Gastroesophageal sphincter (tissue), 4 donors: ENCODE results near the gene GPT2. TPM values are rescaled to one million over a fixed set of nuclear protein-coding genes. Genes with fewer than 3 reads are reported as not detected.
A peak's percentile ranks its signal among the peaks of the same experiment; 100 is the strongest.

Source experiments
- ATAC-seq: fragments of 150-250 bp; one replicate; pipeline ENCODE4 v1.9.1; 2016; ENCODE audit warnings: mild to moderate bottlenecking, moderate library complexity
- H3K27ac ChIP-seq, 4 donors: fragments of 200-600 bp; sonication (generic) in 3 of 4; 1 replicate in 3 of 4; 2 replicates in 1 of 4; pipeline ENCODE4 v1.5.1; 2016 to 2019
- H3K27me3 ChIP-seq: fragments of 200-600 bp; sonication (generic); one replicate; pipeline ENCODE4 v1.5.1; 2019
- H3K36me3 ChIP-seq, 2 donors: fragments of 200-600 bp; sonication (generic); one replicate each; pipeline ENCODE4 v1.5.1; 2019; ENCODE audit warnings: control low read depth in 1 of 2
- H3K4me1 ChIP-seq, 3 donors: fragments of 200-600 bp; sonication (generic); 1 replicate in 2 of 3; 2 replicates in 1 of 3; pipeline ENCODE4 v1.5.1; 2016 to 2019; ENCODE audit warnings: control low read depth in 2 of 3
- H3K4me3 ChIP-seq, 2 donors: fragments of 200-600 bp; sonication (generic); one replicate each; pipeline ENCODE4 v1.5.1; 2019; ENCODE audit warnings: mild to moderate bottlenecking in 1 of 2, moderate library complexity in 1 of 2
- H3K9me3 ChIP-seq, 3 donors: fragments of 200-600 bp; sonication (generic); one replicate each; pipeline ENCODE4 v1.5.1; 2017 to 2019; ENCODE audit warnings: control low read depth in 2 of 3
- EP300 ChIP-seq: sonication (generic); formaldehyde crosslinking; IDR thresholded peaks from one replicate; pipeline ENCODE4 v1.6.1; 2017; ENCODE audit warnings: antibody characterized with exemption, mild to moderate bottlenecking
- POLR2A ChIP-seq, 2 donors: fragments of 450-650 bp; IDR thresholded peaks; one replicate each; pipeline ENCODE4 v1.6.1; 2017; ENCODE audit warnings: antibody characterized with exemption in 2 of 2, mild to moderate bottlenecking in 2 of 2, moderate library complexity in 1 of 2
- POLR2AphosphoS5 ChIP-seq: sonication (generic); formaldehyde crosslinking; IDR thresholded peaks from one replicate; pipeline ENCODE4 v1.6.1; 2017; ENCODE audit warnings: antibody characterized with exemption
- WGBS, 2 donors: methylation state at CpG; one replicate each; pipeline ENCODE4 v1.1.5; 2018; ENCODE audit warnings: low coverage in 1 of 2; 5-methylcytosine and 5-hydroxymethylcytosine counted together
- total RNA-seq, 4 donors: library from RNA; depleted of rRNA; stranded (reverse); fragments of >200 nt; gene quantifications; one replicate each; pipeline ENCODE4 v1.1.0, GENCODE V29; 2016
- TF ChIP-seq, protein P1 (sequence below), 4 experiments: fragments of 200-600 bp in 2 of 4; fragments of 450-650 bp in 2 of 4; sonication (generic) in 1 of 4; IDR thresholded peaks; one replicate each; pipeline ENCODE4 v1.5.1; 2017 to 2019; ENCODE audit warnings: antibody characterized with exemption in 4 of 4, mild to moderate bottlenecking in 2 of 4, moderate library complexity in 2 of 4

Gene GPT2
- total RNA-seq, 4 donors from 2014 or later = 3.8 to 8.6 (median 5.4) TPM

DNA sequence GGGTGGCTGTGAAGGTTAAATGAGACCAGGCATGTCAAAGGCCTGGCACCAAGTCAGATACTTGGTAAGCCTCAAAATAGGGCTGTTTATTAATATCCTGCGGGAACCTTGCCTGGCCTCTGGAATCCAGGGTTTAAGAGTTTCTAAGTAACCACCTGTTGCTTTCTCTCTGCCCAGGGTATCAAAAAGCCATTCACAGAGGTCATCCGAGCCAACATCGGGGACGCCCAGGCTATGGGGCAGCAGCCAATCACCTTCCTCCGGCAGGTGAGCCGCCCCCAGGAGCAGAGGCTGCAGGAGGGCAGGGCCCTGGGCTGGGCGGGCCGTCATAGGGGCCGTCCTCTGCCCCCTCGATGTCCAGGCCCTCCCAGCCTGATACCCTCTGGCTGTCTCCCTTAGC, 13.3 kb downstream of the GPT2 start:
- no peak overlapping the region for H3K27ac ChIP-seq
- H3K36me3 ChIP-seq = peaks cover 0 to 29% of the 10 kb centered on the region in 2 donors
- no peak for ATAC-seq
- no peaks in the 10 kb centered on the region for H3K9me3 ChIP-seq
- no peaks in the 10 kb centered on the region for H3K27me3 ChIP-seq
- no peak for TF ChIP-seq POLR2AphosphoS5
- TF ChIP-seq, protein P1, sequence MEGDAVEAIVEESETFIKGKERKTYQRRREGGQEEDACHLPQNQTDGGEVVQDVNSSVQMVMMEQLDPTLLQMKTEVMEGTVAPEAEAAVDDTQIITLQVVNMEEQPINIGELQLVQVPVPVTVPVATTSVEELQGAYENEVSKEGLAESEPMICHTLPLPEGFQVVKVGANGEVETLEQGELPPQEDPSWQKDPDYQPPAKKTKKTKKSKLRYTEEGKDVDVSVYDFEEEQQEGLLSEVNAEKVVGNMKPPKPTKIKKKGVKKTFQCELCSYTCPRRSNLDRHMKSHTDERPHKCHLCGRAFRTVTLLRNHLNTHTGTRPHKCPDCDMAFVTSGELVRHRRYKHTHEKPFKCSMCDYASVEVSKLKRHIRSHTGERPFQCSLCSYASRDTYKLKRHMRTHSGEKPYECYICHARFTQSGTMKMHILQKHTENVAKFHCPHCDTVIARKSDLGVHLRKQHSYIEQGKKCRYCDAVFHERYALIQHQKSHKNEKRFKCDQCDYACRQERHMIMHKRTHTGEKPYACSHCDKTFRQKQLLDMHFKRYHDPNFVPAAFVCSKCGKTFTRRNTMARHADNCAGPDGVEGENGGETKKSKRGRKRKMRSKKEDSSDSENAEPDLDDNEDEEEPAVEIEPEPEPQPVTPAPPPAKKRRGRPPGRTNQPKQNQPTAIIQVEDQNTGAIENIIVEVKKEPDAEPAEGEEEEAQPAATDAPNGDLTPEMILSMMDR (IDR thresholded peaks at IDR 0.05) = no peak
- no peak for TF ChIP-seq EP300
- no peak for TF ChIP-seq POLR2A (IDR thresholded peaks at IDR 0.05)
- peaks cover 0 to 30% (median 3%) of the 10 kb centered on the region in 3 donors for H3K4me1 ChIP-seq
- H3K4me3 ChIP-seq = no peak overlapping the region
- 63% methylated on average over 1 of the region's 10 CpGs; no CpG with 5 or more reads in 1 of the 2 donors for WGBS, 2 donors

DNA sequence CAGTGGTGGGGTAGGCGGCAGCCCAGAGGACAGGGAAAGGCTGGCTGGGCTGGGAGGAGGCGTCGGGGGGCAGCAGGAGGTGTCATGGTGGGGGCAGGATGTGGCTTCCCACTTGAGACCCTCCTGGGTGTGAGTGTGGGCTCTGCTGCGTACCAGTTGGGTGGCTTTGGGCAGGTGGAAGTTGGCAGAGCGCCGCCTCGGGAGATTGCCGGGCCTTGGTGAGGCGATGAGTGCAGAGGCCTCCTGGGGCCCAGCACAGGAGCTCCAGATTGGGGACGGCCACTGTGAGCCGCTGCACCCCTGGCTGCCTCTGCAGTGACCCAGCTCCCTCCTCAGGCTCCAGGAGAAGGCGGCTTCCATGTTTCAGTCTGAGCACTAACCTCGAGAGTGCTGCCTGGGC, 13.8 kb downstream of the GPT2 start:
- H3K27me3 ChIP-seq = no peaks in the 10 kb centered on the region
- no peak for ATAC-seq
- WGBS, 2 donors = no CpG with 5 or more reads among the region's 13 CpGs
- peaks cover 0 to 30% (median 3%) of the 10 kb centered on the region in 3 donors for H3K4me1 ChIP-seq
- H3K36me3 ChIP-seq = peaks cover 0 to 29% of the 10 kb centered on the region in 2 donors
- H3K27ac ChIP-seq = no peak overlapping the region
- no peak for TF ChIP-seq POLR2AphosphoS5
- no peak for TF ChIP-seq POLR2A (IDR thresholded peaks at IDR 0.05)
- TF ChIP-seq EP300 = no peak
- TF ChIP-seq, protein P1 (IDR thresholded peaks at IDR 0.05) = no peak
- no peaks in the 10 kb centered on the region for H3K9me3 ChIP-seq
- no peak overlapping the region for H3K4me3 ChIP-seq

DNA sequence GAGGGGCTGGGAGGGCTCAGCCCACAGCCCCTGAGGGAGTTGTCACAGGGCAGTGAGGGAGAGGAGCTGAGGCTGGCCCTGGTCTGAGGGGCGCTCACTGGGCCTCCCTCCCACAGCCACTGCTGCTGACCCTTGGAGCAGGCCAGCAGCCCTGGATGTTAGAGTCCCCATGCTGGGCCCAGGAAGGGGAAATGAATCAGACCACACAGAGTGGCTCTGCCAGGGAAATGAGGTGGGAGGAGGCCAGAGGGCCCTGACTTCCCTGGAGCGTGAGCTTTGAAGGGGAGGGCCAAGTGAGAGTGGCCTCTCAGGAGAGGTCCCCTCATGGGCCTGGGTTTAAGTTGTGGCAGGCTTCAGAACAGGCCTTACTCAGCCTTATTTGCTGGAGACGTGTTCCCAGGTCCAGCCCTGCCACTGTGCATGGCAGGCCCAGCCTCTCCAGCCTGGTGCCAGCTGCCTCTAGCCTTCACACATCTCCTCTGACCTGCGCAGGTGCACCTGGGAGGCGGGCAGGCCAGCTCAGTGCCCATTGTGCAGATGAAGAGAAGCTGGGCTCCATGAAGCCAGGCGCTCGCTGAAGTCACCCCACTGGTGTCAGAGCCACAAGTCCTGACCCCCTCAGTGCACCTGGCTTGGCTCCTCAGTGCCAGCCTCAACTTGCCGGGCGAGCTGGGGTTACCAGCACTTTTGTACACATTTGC, 15.4 kb downstream of the GPT2 start:
- Histone ChIP-seq H3K27me3 (no peaks in the 10 kb centered on the region), H3K27ac (no peak overlapping the region), H3K36me3 (peaks cover 0 to 29% of the 10 kb centered on the region in 2 donors), H3K4me1 (peaks cover 0 to 17% (median 0%) of the 10 kb centered on the region in 3 donors), H3K9me3 (no peaks in the 10 kb centered on the region), H3K4me3 (no peak overlapping the region)
- ATAC-seq = peak; percentile 16
- no peak for TF ChIP-seq POLR2A (IDR thresholded peaks at IDR 0.05)
- no peak for TF ChIP-seq EP300
- TF ChIP-seq, protein P1 (IDR thresholded peaks at IDR 0.05) = no peak
- TF ChIP-seq POLR2AphosphoS5 = no peak
- 100% methylated on average over 1 of the region's 9 CpGs; no CpG with 5 or more reads in 1 of the 2 donors for WGBS, 2 donors

DNA sequence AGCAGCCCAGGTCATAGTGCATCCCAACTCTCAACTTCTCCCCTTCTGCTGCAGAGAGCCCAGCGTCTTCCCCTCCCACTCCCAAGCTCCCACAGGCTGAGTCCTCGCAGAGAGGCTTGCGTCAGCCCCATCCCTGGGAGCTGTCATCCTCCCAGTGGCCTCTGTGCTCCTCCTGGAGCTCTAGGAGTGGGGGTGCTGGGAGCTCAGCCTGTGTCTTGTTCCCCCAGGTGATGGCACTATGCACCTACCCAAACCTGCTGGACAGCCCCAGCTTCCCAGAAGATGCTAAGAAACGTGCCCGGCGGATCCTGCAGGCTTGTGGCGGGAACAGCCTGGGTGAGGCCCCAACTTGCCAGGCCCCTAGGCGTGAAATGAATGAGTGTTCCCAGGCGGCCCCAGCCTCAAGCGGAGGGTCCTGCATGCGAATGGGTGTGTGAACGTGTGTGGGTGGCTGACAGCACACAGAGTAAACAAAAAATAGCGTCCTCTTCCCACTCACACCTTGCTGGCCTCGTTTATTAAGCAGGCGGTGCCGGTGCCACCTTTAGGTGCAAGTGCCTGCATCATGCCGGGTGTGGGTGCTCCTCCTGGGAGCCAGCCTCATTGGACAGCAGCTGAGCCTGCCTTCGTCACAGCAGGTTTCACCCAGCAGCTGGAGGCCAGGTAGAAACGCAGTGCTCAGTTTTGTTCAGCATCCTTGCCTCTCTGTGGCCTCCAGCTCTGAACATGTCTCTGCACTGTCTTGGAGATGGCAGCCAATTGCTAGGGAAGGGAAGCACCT, 16.5 kb downstream of the GPT2 start:
- no peak for ATAC-seq
- Histone ChIP-seq H3K4me1 (peaks cover 0 to 15% (median 0%) of the 10 kb centered on the region in 3 donors), H3K9me3 (no peaks in the 10 kb centered on the region), H3K4me3 (no peak overlapping the region), H3K27ac (no peak overlapping the region), H3K36me3 (peaks cover 0 to 29% of the 10 kb centered on the region in 2 donors), H3K27me3 (no peaks in the 10 kb centered on the region)
- WGBS, 2 donors = 80 to 90% methylated on average over 1 to 2 of the region's 19 CpGs
- no peak for TF ChIP-seq POLR2A (IDR thresholded peaks at IDR 0.05)

DNA sequence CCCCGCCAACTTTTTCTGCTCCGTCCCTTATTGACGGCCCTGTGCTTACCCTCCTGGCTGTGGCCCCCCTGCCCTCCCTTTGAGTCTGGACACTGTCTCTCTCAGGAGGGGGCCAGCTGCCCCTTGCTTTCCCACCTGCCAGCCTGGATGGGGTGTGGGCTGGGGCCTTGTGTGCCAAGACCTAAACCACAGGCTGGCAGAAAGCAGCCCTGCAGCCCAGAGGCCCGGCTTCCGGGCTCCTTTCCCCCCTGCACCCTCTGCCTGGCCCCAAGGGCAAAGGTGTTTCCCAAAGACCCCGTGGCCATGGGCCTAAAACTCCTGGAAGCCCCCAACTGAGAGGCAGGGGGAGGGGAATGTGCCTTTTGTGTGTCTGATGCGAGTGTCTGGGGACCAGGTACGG, 17.5 kb downstream of the GPT2 start:
- H3K36me3 ChIP-seq = peaks cover 0 to 30% of the 10 kb centered on the region in 2 donors
- peaks cover 0 to 10% (median 0%) of the 10 kb centered on the region in 3 donors for H3K4me1 ChIP-seq
- no peaks in the 10 kb centered on the region for H3K9me3 ChIP-seq
- WGBS, 2 donors = 100% methylated on average over 1 of the region's 8 CpGs; no CpG with 5 or more reads in 1 of the 2 donors
- ATAC-seq = no peak
- H3K27me3 ChIP-seq = no peaks in the 10 kb centered on the region
- H3K27ac ChIP-seq = no peak overlapping the region
- H3K4me3 ChIP-seq = no peak overlapping the region
- TF ChIP-seq POLR2AphosphoS5 (no peak), EP300 (no peak), POLR2A (IDR thresholded peaks at IDR 0.05) (no peak)
- TF ChIP-seq, protein P1 (IDR thresholded peaks at IDR 0.05) = no peak
